A673 (cell line): ENCODE data around the gene AXDND1. TPM values are rescaled to one million over a fixed set of nuclear protein-coding genes. Genes with fewer than 3 reads are reported as not detected.

Experiments used
- BruUV-seq: library from RNA; stranded (reverse); fragments of 400-500 nt; replicated peaks from 2 replicates; lab custom pipeline; 2021; lab: Mats Ljungman, UMichigan
- CTCF ChIA-PET: fragments of 300-600 bp; sonication (Branson Sonifier 250); formaldehyde crosslinking; loops from one replicate; lab custom pipeline; 2022; ENCODE audit warnings: antibody characterized with exemption; lab: Charles Lee
- POLR2A ChIA-PET: fragments of 300-600 bp; sonication (Branson Sonifier 250); formaldehyde crosslinking; loops from one replicate; lab custom pipeline; 2022; ENCODE audit warnings: antibody characterized with exemption; ENCODE audit not compliant: low non-redundant PET; lab: Charles Lee
- DNase-seq: peaks from one replicate; pipeline ENCODE4 v3.0.0-alpha.2; 2015; ENCODE audit warnings: low spot score
- H3K27ac ChIP-seq: fragments of 200-600 bp; sonication (generic); 2 replicates; pipeline ENCODE4 v1.5.1; 2016; ENCODE audit warnings: mixed run types, low read depth, mild to moderate bottlenecking, mixed read lengths, antibody characterized with exemption, low read length; ENCODE audit not compliant: poor library complexity, severe bottlenecking
- H3K27me3 ChIP-seq: fragments of 200-600 bp; sonication (generic); replicated peaks from 2 replicates; pipeline ENCODE4 v1.6.1; 2017; ENCODE audit warnings: mixed run types, low read depth, mild to moderate bottlenecking, mixed read lengths, antibody characterized with exemption, low read length; ENCODE audit not compliant: insufficient read depth, poor library complexity
- H3K36me3 ChIP-seq: fragments of 200-600 bp; sonication (generic); 2 replicates; pipeline ENCODE4 v1.6.1; 2016; ENCODE audit warnings: mixed run types, mild to moderate bottlenecking, mixed read lengths, antibody characterized with exemption, low read length; ENCODE audit not compliant: insufficient read depth, poor library complexity, severe bottlenecking
- H3K4me1 ChIP-seq: fragments of 200-600 bp; sonication (generic); 2 replicates; pipeline ENCODE4 v1.6.1; 2017; ENCODE audit warnings: mixed run types, mild to moderate bottlenecking, mixed read lengths, antibody characterized with exemption, low read length; ENCODE audit not compliant: insufficient read depth, poor library complexity, severe bottlenecking
- H3K4me3 ChIP-seq: fragments of 200-600 bp; sonication (generic); 2 replicates; pipeline ENCODE4 v1.5.1; 2016; ENCODE audit warnings: low read depth, mixed run types, mild to moderate bottlenecking, mixed read lengths, low read length; ENCODE audit not compliant: poor library complexity, severe bottlenecking
- H3K9me3 ChIP-seq: fragments of 200-600 bp; sonication (generic); 2 replicates; pipeline ENCODE4 v1.6.1; 2016; ENCODE audit warnings: mixed run types, low read depth, mild to moderate bottlenecking, mixed read lengths, antibody characterized with exemption, low read length; ENCODE audit not compliant: poor library complexity, severe bottlenecking
- EZH2 ChIP-seq: fragments of 200-600 bp; sonication (generic); IDR thresholded peaks from 2 replicates; pipeline ENCODE4 v1.6.1; 2017; ENCODE audit warnings: borderline replicate concordance, low read depth, mild to moderate bottlenecking, mixed read lengths, antibody characterized with exemption, low read length; ENCODE audit not compliant: poor library complexity, severe bottlenecking
- intact Hi-C: fragments of 100-400 bp; cut with micrococcal nuclease; formaldehyde crosslinking; loops from one replicate; pipeline ENCODE4 v1.10.0; 2022; ENCODE audit not compliant: unreplicated experiment
- total RNA-seq: library from RNA; stranded (reverse); gene quantifications from 2 replicates; pipeline ENCODE4 v1.2.3, GENCODE V29; 2021
- TF ChIP-seq, protein P1 (sequence below): fragments of 300-800, 200-600 bp; sonication (generic); conservative IDR thresholded peaks from 2 replicates; pipeline ENCODE4 v1.5.1; 2017; ENCODE audit warnings: low read depth, mild to moderate bottlenecking, antibody characterized with exemption, low read length, moderate library complexity, mixed read lengths

AXDND1 gene
- total RNA-seq, 1 experiment from 2014 or later = not detected

- TF ChIP-seq, protein P1, sequence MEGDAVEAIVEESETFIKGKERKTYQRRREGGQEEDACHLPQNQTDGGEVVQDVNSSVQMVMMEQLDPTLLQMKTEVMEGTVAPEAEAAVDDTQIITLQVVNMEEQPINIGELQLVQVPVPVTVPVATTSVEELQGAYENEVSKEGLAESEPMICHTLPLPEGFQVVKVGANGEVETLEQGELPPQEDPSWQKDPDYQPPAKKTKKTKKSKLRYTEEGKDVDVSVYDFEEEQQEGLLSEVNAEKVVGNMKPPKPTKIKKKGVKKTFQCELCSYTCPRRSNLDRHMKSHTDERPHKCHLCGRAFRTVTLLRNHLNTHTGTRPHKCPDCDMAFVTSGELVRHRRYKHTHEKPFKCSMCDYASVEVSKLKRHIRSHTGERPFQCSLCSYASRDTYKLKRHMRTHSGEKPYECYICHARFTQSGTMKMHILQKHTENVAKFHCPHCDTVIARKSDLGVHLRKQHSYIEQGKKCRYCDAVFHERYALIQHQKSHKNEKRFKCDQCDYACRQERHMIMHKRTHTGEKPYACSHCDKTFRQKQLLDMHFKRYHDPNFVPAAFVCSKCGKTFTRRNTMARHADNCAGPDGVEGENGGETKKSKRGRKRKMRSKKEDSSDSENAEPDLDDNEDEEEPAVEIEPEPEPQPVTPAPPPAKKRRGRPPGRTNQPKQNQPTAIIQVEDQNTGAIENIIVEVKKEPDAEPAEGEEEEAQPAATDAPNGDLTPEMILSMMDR = no peak
- TF ChIP-seq EZH2 = no peak
- Histone ChIP-seq H3K4me3 (no peak overlapping the region), H3K9me3 (peaks cover 25% of the 10 kb centered on the region), H3K36me3 (no peaks in the 10 kb centered on the region), H3K27me3 (peaks cover 3% of the 10 kb centered on the region), H3K4me1 (no peaks in the 10 kb centered on the region), H3K27ac (no peak overlapping the region)
- ChIA-PET POLR2A (no interaction called here), CTCF (no interaction called here)
- no peak for DNase-seq
- no TSS peak for BruUV-seq
- intact Hi-C loops = no loop called here
Measured at GRCh38 chr1:179474713-179475112, 108.9 kb downstream of the AXDND1 start.

GRCh38 chr1:179476484-179476883, 110.7 kb downstream of the AXDND1 start:
- POLR2A ChIA-PET = no interaction called here
- DNase-seq = no peak
- intact Hi-C loops = no loop called here
- Histone ChIP-seq H3K27me3 (no peaks in the 10 kb centered on the region), H3K36me3 (no peaks in the 10 kb centered on the region), H3K4me1 (no peaks in the 10 kb centered on the region), H3K4me3 (no peak overlapping the region), H3K27ac (no peak overlapping the region), H3K9me3 (peaks cover 25% of the 10 kb centered on the region)
- CTCF ChIA-PET = no interaction called here
- BruUV-seq = no TSS peak
- TF ChIP-seq, protein P1 = no peak
- TF ChIP-seq EZH2 = no peak

DNA sequence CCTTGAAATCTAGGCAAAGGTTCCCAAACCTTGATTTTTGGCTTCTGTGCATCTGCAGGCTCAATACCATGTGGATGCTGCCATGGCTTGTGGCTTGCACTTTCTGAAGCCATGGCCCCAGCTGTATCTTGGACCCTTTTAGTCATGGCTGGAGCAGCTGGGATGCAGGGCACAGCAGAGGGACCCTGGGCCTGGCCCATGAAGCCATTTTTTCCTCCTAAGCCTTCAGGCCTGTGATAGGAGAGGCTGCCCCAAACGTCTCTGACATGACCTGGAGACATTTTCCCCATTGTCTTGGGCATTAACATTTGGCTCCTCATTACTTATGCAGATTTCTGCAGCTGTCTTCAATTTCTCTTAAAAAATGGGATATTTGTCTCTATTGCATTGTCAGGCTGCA, 112.6 kb downstream of the AXDND1 start:
- BruUV-seq = no TSS peak
- TF ChIP-seq, protein P1 = no peak
- no peak for TF ChIP-seq EZH2
- CTCF ChIA-PET = no interaction called here

More for the DNA sequence above, 112.6 kb downstream of the AXDND1 start:
- Histone ChIP-seq H3K27ac (no peak overlapping the region), H3K4me3 (no peak overlapping the region), H3K9me3 (peaks cover 25% of the 10 kb centered on the region), H3K36me3 (no peaks in the 10 kb centered on the region), H3K27me3 (no peaks in the 10 kb centered on the region), H3K4me1 (no peaks in the 10 kb centered on the region)
- intact Hi-C loops = no loop called here
- POLR2A ChIA-PET = no interaction called here
- no peak for DNase-seq
